Keratinocyte (primary cell): Measurements from ENCODE around the gene RCBTB2.

Experiments used
- EZH2 ChIP-seq: IDR thresholded peaks from one replicate; pipeline ENCODE4 v1.6.1; 2012; ENCODE audit warnings: inconsistent platforms, mild to moderate bottlenecking, low read length, moderate library complexity
- TF ChIP-seq, protein P1 (sequence below), 3 experiments: IDR thresholded peaks in 1 of 3; conservative IDR thresholded peaks in 1 of 3; optimal IDR thresholded peaks in 1 of 3; 2 replicates in 2 of 3; 3 replicates in 1 of 3; pipeline versions ENCODE3 to v1.5.1; 2011; ENCODE audit warnings: low read length in 3 of 3, mild to moderate bottlenecking in 3 of 3, moderate library complexity in 2 of 3, control low read depth in 1 of 3, inconsistent platforms in 1 of 3; ENCODE audit not compliant: insufficient read depth in 2 of 3; ENCODE audit errors: extremely low read depth in 1 of 3

DNA sequence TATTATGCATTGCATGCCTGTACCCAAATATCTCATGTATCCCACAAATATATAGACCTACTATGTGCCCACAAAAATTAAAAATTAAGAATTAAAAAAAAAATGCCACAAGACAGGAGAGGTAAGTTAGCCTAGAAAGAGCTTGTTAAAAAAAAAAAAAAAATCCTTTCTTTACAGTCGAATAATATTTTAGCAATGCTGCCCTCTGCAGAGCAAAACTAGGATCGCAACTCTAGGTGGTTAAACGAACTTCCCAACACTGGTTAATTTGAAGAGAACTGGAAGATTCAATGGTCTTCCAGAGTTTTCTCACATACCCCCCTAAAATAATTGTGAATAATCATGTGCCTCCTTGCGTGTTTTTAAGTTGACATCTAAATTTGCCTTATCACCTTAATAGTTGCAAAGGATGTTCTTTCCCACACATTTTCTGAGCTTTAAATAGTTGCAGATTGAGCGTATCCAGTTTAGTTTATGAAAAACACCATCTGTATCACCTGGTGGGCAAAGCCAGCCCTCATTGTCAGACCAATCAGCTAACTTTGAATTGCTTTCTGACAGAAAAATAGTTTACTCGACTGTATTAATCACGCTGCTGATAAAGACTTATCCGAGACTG is 47.4 kb upstream of the RCBTB2 start:
- TF ChIP-seq, protein P1, sequence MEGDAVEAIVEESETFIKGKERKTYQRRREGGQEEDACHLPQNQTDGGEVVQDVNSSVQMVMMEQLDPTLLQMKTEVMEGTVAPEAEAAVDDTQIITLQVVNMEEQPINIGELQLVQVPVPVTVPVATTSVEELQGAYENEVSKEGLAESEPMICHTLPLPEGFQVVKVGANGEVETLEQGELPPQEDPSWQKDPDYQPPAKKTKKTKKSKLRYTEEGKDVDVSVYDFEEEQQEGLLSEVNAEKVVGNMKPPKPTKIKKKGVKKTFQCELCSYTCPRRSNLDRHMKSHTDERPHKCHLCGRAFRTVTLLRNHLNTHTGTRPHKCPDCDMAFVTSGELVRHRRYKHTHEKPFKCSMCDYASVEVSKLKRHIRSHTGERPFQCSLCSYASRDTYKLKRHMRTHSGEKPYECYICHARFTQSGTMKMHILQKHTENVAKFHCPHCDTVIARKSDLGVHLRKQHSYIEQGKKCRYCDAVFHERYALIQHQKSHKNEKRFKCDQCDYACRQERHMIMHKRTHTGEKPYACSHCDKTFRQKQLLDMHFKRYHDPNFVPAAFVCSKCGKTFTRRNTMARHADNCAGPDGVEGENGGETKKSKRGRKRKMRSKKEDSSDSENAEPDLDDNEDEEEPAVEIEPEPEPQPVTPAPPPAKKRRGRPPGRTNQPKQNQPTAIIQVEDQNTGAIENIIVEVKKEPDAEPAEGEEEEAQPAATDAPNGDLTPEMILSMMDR (optimal IDR thresholded peaks at IDR 0.05 in 1 of 3, IDR thresholded peaks at IDR 0.05 in 1 of 3, conservative IDR thresholded peaks at IDR 0.05 in 1 of 3; ENCODE audit: extremely low read depth in 1 of 3, insufficient read depth in 2 of 3, low read length in 3 of 3), result peak; percentile 34 to 56 (median 54)
- TF ChIP-seq EZH2, result no peak
